ENCODE results near the gene TIAM2.
"Not testable (repeated sequence)": the region's sequence is repeated elsewhere in the genome, so short reads cannot be mapped to it uniquely, and the experiment has no call there.

TIAM2 gene

GRCh38 chr6:155183095-155183494 lies 188.0 kb downstream of the TIAM2 start:
- DNase-seq (ENCODE audit: low read depth) = no peak
- no peak overlapping the region for H3K4me3 ChIP-seq (ENCODE audit: control insufficient read depth, low read depth, low read length)

GRCh38 chr6:155185041-155185440 lies 189.9 kb downstream of the TIAM2 start:
- not testable (repeated sequence) for DNase-seq (ENCODE audit: low read depth); H3K4me3 ChIP-seq (ENCODE audit: control insufficient read depth, low read depth, low read length)

More at GRCh38 chr6:155183095-155183494, 188.0 kb downstream of the TIAM2 start:
- no peak for TF ChIP-seq CTCF (IDR thresholded peaks at IDR 0.05; ENCODE audit: control insufficient read depth, insufficient read depth, low read depth, low read length, missing control alignments)

- no peak for TF ChIP-seq CTCF (IDR thresholded peaks at IDR 0.05; ENCODE audit: control insufficient read depth, insufficient read depth, low read depth, low read length, missing control alignments)
- DNase-seq (ENCODE audit: low read depth) = no peak
- H3K4me3 ChIP-seq (ENCODE audit: control insufficient read depth, low read depth, low read length) = no peak overlapping the region
Measured at GRCh38 chr6:155185544-155185943, 190.4 kb downstream of the TIAM2 start.

- TF ChIP-seq CTCF (IDR thresholded peaks at IDR 0.05; ENCODE audit: control insufficient read depth, insufficient read depth, low read depth, low read length, missing control alignments) = no peak
- no peak for DNase-seq (ENCODE audit: low read depth)
- no peak overlapping the region for H3K4me3 ChIP-seq (ENCODE audit: control insufficient read depth, low read depth, low read length)
Measured at GRCh38 chr6:155186052-155186658, 191.0 kb downstream of the TIAM2 start.

GRCh38 chr6:155187106-155187505 lies 192.0 kb downstream of the TIAM2 start:
- H3K4me3 ChIP-seq (ENCODE audit: control insufficient read depth, low read depth, low read length) = no peak overlapping the region
- TF ChIP-seq CTCF (IDR thresholded peaks at IDR 0.05; ENCODE audit: control insufficient read depth, insufficient read depth, low read depth, low read length, missing control alignments) = no peak
- DNase-seq (ENCODE audit: low read depth) = no peak

- peak; percentile 81 for DNase-seq (ENCODE audit: low read depth)
- no peak overlapping the region for H3K4me3 ChIP-seq (ENCODE audit: control insufficient read depth, low read depth, low read length)
- TF ChIP-seq CTCF (IDR thresholded peaks at IDR 0.05; ENCODE audit: control insufficient read depth, insufficient read depth, low read depth, low read length, missing control alignments) = no peak
Measured at GRCh38 chr6:155187994-155188706, 193.0 kb downstream of the TIAM2 start.

- no peak overlapping the region for H3K4me3 ChIP-seq (ENCODE audit: control insufficient read depth, low read depth, low read length)
- TF ChIP-seq CTCF (IDR thresholded peaks at IDR 0.05; ENCODE audit: control insufficient read depth, insufficient read depth, low read depth, low read length, missing control alignments) = no peak
- DNase-seq (ENCODE audit: low read depth) = peak; percentile 94
Measured at GRCh38 chr6:155188707-155189496, 193.8 kb downstream of the TIAM2 start.
